HG03060 (cell line): Measurements from ENCODE around the gene ARVCF.

ENCODE experiments used
- ATAC-seq: cut with Tn5 transposase; IDR thresholded peaks from one replicate; pipeline ENCODE4 v1.9.1; 2021; ENCODE audit warnings: low read depth, moderate number of reproducible peaks; ENCODE audit not compliant: unreplicated experiment

The ARVCF gene

DNA sequence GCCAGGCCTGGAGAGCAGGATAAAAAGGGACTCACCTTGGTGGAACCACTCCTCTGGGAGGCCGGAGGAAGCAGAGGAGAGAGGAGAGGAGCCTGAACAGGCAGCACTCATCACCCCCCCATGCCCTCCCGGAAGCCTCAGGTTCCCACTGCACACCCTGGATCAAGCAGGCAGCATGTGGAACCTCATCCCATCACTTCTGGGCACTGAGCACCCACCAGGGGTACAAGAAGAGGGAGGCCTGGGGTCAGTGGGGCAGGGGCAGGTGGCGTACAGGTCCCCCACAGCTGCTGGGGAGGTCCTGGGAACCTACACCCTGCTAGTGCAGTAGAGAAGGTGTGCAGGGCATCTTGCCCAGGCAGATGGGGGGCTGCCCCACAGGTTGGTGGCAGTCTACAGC, 40.0 kb downstream of the ARVCF start:
- ATAC-seq, result no peak

GRCh38 chr22:19975707-19976035, 41.0 kb downstream of the ARVCF start:
- ATAC-seq, result no peak

GRCh38 chr22:19974935-19975706, 41.5 kb downstream of the ARVCF start:
- ATAC-seq, result no peak

- ATAC-seq, result no peak
Observed at GRCh38 chr22:19974268-19974861, 42.3 kb downstream of the ARVCF start.

DNA sequence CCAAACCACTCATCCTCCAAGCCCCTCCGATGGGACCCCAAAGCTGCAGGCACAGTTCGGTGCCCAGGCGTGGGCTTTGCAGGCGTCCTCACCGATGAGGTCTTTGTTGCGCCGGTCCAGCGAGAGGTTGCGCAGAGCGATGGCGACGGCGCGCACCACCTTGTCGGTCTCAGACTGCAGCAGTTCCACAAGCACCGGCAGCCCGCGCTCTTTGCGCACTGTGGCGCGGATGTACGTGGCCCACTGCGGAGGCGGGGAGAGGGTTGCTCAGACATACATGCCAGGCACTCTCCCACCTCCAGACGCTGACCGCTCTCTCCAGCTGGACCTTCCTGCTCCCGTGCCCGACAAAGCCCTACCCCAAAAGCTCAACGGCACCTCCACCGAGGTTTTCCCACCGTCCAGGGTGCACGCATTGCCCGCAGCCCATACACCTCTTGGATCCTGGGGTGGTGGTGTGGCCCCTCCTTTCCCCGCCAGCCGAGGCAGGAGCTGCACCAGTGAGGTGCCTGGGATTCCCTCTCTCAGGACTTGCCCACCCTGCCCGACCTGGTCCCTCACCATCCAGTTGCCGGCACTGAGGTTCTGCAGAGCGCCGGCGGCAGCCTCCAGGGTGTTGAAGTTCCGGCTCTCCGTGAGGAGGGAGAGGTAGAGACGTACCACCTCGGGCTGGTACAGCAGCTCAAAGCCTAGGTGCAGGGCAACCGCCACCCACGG, 42.9 kb downstream of the ARVCF start:
- no peak for ATAC-seq

- no peak for ATAC-seq
Observed at GRCh38 chr22:19972652-19973550, 43.7 kb downstream of the ARVCF start.

- no peak for ATAC-seq
Observed at GRCh38 chr22:19972251-19972650, 44.4 kb downstream of the ARVCF start.

DNA sequence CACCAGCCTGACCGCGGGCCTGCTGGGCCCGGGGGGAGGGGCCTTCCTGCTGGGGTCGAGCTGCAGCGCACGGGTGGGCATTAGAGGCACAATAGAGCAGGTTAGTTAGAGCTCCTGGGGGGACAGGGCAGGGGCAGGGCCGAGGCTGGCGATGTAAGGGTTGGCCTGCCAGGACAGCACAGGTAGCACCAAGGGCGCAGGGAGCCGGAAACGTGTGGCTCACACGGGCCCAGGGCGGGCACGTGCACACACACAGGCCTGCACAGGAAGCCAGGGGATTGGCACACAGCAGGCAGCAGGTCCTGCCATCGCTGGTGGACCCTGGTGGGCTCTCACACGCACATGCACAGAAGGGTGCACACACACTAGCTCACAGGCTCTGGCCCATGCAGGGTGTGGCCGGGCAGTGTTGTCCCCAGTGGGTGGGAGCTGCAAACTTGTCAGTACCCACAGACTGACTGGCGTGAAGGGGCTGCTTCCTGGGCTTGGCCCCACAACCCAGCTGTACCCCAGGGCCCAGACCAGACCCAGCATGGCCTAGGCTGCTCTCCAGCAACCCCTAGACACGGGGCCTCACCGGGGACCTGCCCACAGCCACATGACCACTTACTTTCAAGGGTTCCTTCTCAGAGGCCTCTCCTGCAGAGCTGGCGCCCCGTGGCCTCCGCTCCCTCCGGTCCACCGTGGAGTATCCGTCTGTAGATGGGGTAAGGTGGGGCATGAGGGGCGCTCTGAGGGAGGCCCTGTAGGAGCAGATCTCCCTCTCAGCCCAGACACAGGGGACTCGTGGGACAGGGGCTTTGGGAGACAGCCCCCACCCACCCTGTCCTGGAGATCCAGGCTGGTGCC, 45.1 kb downstream of the ARVCF start:
- ATAC-seq, result no peak

DNA sequence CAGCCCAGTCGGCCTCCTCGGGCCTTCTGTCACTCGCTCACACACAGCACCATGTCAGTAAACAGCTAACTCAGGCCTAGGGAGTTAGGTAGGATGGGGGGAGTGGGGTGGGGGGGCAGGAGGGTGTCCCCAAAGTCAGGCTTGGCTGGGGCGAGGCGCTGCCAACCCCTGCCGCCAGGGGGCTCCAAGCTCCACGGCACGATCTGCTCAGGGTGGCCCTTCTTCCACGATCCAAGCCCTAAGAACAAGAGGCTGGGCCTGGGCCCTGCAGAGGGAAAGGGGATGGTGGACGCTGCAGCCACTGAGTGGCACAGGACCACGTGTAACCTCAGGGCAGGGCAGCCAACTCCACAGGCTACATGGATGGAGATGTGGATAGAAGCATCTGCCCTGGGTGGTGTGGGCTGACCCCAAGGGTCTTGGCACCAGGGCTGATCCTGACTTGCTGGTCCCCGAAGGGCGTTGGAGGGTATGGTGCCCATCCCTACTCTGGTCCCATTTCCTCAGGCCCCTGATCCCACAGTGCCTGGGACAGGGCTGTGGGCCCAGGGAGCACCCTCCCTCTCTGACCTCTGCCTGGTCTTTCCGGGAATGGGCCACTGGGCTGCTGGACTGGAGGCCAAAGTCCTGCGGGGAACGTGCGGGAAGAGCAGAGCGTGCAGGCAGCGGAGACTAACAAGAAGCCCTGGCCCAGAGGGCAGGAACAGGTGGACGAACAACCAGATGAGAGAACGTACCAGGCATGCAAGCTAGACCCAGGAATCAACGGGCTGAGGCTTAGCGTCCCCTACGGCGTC, 45.9 kb downstream of the ARVCF start:
- ATAC-seq, result no peak

DNA sequence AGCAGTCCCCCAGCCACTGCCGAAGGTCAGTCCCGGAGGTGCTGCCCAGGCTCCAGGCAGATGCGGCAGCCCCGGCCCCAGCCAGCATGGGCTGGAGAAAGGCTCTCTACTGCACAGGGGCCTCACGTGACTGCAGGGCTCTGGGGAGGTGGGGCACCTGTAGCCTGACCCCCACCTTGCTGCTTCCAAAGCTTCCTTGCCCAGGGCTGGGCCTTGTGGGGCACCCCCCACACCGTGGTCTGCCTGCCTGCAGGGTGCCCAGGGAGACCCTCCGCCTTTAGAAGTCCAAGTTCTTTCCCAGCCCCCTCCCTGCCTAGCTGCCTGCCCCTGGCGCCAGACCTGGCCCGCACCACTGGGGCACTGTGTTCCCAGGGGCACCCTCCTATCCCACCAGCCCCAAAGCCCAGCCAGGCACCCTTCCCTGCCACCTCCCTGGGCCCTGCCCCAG, 46.6 kb downstream of the ARVCF start:
- no peak for ATAC-seq

DNA sequence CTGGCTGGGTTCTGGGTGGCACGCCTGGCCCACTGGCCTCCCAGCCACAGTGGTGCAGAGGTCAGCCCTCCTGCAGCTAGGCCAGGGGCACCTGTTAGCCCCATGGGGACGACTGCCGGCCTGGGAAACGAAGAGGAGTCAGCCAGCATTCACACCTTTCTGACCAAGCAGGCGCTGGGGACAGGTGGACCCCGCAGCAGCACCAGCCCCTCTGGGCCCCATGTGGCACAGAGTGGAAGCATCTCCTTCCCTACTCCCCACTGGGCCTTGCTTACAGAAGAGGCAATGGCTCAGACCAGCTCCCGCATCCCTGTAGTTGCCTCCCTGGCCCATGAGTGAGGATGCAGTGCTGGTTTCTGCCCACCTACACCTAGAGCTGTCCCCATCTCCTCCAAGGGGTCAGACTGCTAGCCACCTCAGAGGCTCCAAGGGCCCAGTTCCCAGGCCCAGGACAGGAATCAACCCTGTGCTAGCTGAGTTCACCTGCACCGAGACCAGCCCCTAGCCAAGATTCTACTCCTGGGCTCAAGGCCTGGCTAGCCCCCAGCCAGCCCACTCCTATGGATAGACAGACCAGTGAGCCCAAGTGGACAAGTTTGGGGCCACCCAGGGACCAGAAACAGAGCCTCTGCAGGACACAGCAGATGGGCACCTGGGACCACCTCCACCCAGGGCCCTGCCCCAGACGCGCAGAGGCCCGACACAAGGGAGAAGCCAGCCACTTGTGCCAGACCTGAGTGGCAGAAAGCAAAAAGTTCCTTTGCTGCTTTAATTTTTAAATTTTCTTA, 47.3 kb downstream of the ARVCF start:
- no peak for ATAC-seq

DNA sequence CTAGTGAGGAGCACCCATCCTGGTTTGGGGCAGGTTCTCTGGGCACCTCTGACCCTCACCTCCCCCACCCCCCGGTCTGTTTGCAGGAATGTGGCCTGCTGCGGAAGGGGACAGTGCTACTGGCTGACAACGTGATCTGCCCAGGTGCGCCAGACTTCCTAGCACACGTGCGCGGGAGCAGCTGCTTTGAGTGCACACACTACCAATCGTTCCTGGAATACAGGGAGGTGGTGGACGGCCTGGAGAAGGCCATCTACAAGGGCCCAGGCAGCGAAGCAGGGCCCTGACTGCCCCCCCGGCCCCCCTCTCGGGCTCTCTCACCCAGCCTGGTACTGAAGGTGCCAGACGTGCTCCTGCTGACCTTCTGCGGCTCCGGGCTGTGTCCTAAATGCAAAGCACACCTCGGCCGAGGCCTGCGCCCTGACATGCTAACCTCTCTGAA, 48.2 kb downstream of the ARVCF start:
- no peak for ATAC-seq

GRCh38 chr22:19967850-19968449, 48.7 kb downstream of the ARVCF start:
- ATAC-seq, result no peak

DNA sequence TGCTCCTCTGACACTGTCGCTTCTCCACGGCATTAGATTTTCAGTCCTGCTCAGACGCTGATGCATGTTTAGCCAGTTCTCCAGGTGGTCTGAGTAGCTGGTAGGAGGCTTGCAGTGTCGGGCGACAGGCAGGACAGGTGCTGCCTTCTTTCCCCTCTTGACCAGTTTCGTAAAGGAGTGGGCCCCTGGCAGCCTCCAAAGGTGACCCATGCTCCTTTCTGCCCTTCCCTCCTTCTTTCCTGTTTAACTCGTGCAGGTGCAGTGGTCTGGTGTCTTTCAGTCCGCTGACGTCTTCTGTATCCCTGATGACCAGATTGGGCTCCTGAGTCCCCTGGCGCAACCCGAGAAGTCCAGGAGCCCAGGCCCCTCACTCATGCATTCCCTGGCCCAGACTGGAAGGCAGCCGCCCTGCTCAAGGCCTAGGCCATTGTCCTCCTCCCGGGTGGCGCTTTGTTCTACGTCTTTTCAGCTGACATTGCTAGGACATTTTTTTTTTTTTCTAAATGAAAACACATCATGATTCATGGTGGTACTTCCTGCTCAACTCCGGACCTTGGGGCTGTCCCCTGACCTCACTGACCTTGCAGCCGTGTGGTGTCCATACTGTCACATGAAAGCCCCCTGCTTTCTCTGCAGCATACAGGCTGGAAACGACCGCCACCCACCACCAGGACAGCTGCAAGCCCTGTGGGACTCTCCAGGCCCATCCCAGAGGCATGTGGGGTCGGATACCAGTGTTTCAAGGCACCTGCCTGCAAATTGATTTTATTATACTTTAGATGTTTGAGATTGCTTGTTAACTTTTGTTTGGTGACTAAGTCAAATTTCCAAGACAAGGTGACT, 49.5 kb downstream of the ARVCF start:
- no peak for ATAC-seq

- no peak for ATAC-seq
Observed at GRCh38 chr22:19965771-19966709, 50.6 kb downstream of the ARVCF start.
